ENCODE results near the gene STX18.
A peak's percentile ranks its signal among the peaks of the same experiment; 100 is the strongest.
"Not testable (repeated sequence)": the region's sequence is repeated elsewhere in the genome, so short reads cannot be mapped to it uniquely, and the experiment has no call there.

The STX18 gene

DNA sequence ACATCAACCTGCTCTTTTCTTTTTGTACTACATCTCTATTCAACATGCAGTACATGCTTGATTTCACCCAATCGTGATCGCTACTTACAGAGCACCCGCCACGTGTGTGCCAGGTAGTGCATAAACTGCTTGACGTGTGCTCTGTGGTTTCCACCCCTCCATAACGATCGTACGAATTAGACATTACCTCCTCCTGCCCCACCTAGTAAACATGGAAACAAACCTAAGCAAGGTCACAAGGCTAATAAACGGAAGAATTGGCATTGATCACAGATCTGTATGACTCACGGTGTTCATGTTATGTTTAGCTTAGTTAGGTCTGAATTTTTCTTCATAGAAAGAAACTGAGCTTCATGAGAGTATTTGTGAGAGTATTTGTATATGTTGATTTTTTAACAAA is 64.1 kb downstream of the STX18 start:
- DNase-seq, result no peak

DNA sequence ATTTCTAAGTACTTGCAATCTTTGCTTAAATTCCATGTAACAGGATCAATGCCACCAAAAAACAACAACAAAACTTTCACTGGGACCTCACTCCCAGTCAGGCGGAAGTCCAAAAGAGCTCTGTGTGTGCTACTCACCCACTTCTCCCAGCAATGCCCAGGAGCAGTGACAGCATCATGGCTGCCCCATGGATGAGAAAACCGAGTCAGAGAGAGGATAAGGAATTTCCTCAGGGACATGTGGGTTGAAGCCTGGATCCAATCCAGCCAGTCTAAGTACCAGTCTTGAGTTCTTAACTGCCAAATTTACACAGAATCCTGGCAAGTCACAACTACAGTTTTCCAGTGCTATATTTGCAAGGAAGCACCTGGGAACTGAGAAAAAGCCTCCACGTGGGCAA is 64.5 kb downstream of the STX18 start:
- DNase-seq, result no peak

DNA sequence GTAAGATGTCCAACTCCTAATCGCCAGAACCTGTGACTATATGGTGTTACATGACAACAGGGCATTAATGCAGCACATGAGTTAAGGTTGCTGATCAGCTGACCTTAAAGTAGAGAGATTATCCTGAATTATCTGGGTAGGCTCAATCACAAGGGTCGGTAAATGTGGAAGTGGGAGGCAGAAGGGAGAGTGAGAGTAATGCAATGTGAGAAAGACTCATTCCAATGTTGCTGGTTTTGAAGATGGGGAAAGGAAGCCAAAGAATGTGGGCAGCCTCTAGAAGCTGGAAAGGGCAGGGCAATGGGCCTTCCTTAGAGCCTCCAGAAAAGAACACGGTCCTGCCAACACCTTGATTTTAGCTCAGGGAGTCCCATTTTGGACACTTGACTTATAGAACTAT is 67.4 kb downstream of the STX18 start:
- no peak for DNase-seq

GRCh38 chr4:4472344-4472958 is 69.4 kb downstream of the STX18 start:
- DNase-seq, result no peak

GRCh38 chr4:4471195-4471594 is 70.7 kb downstream of the STX18 start:
- DNase-seq, result no peak

DNA sequence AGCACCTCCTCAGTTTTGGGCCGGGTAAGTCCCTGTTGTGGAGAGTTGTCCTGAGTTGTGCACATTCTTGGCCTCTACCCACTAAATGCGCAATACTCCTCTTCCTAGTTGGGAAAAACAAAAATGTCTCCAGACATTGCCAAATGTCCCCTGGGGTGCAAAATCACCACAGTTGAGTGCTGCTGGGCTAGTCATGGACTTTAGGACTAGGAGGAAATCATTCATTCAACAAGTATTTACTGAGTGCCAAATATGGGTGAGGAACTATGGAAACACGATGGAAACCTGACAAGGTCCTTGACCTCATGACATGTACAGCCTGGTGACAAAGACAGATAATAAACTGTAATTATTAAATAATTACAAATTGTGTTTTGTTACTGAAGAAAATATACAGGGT is 71.6 kb downstream of the STX18 start:
- no peak for DNase-seq

DNA sequence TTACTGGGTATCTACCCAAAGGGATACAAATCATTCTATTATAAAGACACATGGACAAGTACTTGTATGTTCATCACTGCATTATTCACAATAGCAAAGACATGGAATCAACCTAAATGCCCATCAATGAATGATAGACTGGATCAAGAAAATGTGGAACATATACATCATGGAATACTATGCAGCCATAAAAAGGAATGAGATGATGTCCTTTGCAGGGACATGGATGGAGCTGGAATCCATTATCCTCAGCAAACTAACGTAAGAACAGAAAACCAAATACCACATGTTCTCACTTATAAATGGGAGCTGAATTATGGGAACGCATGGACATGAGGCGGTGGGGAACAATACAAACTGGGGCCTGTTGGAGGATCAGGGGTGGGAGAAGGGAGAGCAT is 76.6 kb downstream of the STX18 start:
- DNase-seq, result not testable (repeated sequence)

DNA sequence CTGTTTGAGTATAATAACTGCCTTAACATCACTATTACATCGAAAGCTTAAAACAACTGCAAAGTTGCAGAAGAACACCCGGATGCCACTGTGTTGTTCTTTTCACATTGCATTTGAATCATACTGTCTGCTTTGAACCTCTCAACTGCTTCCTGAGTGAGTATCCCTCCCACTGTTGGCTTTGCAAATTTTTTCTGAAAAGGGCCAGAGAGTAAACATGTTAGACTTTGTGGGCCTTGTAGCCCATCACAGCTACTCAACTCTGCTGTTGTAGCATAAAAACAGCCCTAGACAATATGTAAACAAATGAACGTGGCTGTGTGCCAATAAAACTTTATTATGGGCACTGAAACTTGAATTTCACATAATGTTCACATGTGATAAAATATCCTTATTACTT is 78.9 kb downstream of the STX18 start:
- DNase-seq, result no peak

- peak in 1 of 2 experiments; percentile 29 for DNase-seq
These were observed 80.0 kb downstream of the STX18 start for GRCh38 chr4:4461850-4462249.

- no peak for DNase-seq
These were observed 80.7 kb downstream of the STX18 start for GRCh38 chr4:4461178-4461577.

- no peak for DNase-seq
These were observed 81.1 kb downstream of the STX18 start for GRCh38 chr4:4460759-4461158.

- no peak for DNase-seq
These were observed 82.7 kb downstream of the STX18 start for GRCh38 chr4:4459181-4459580.

GRCh38 chr4:4457803-4458553 is 83.9 kb downstream of the STX18 start:
- no peak for DNase-seq

DNA sequence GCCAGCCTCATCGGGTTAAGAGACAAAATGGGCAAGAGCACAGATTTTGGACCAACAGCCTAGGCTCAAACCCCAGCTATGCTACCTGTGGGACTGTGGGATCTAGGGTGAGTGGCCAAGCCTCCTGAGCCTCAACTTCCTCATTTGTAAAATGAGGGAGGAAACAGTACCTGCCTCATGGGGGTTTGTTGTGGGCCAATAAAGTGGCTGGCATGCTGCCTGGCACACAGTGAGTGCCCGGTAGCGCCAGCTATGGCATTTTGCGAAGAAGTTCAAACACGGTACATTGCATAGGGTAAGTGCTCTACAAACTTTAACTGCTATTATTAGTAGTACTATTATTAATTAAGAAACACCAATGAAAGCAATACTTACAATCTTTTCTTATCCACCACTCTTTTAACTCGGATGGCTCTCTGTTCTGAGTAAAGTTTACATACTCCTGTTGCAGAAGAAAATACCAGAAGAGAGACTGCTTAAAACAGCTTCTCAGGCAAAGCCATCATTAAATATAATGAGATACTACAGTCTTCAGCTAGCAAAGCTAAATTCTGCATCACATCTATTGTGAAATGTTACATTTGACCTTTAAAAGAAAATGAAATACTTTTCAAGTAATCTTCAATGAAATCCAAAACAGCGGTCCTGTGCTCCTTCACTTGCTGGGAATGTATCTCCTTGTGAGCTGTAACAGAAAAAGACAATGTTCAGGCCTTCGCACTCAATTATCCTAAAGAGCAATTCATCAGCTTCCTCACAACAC is 84.9 kb downstream of the STX18 start:
- DNase-seq, result no peak

GRCh38 chr4:4456351-4456750 is 85.5 kb downstream of the STX18 start:
- no peak for DNase-seq

GRCh38 chr4:4455210-4455865 is 86.5 kb downstream of the STX18 start:
- DNase-seq, result no peak

DNA sequence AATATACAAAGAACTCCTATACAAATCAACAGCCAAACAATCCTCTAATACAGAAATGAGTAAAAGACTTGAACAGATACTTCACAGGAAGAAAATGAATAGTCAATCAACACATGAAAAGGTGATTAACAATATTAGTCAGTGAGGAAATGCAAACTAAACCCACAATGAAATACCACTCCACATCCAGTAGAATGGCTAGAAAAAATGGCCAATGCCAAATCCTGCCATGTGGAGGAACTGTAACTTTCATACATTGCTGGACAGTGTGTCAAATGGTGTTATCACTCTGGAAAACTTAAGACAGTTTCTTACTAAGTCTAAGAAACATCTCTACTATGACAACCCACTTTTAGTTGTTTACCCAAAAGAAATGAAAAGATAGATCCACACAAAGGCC is 95.4 kb downstream of the STX18 start:
- DNase-seq, result no peak

DNA sequence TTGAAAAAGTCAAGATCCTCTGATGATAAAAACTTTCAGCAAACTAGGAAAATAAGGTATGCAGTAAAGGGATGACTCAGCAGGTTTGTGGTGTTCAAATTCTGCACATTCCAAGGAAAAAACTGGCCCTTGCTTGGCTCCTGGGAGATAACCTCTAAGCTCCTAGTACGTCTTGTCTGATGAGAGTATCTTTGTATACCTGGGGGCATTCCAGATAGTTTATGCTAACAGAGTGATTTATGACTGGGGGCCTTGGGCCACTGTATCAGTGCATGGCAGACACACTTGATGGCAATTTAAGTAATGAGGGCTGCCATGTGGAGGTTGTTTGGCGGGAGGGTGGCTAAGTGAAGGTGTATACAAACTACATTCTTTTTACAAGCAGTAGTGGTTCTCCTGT is 98.0 kb downstream of the STX18 start:
- DNase-seq, result no peak

DNA sequence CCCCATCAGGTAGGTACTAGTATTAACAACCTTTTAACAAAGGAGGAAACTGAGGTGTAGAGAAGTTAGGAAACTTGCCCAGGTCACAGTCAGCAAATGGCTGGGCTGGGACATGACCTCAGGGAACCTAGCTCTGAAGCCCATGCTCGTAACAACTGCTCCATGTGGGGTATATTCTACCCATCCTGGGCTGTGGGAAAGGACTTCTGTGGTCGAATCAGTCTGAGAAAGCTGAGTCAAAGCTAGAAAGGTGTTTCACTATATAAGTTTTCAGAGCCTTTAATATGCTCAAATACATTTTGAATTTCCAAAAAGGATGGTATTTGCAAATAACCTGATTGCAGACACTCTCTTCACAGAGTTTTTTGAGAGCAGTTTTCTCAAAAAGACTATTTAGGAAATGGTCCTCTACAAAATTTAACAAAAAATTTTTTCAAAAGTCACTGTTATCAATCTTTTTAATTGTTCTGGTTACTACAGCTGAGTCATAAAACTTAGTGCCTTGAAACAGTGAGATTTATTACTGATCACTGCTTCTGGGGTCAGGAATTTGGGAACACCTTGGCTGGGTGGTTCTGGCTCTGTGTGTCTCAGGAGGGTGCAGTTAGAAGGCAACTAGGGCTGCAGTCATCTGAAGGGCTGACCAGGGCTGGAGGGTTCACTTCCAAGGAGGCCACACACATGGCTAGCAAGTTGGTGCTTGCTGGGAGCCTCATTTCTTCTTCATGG is 101.4 kb downstream of the STX18 start:
- DNase-seq, result no peak

DNA sequence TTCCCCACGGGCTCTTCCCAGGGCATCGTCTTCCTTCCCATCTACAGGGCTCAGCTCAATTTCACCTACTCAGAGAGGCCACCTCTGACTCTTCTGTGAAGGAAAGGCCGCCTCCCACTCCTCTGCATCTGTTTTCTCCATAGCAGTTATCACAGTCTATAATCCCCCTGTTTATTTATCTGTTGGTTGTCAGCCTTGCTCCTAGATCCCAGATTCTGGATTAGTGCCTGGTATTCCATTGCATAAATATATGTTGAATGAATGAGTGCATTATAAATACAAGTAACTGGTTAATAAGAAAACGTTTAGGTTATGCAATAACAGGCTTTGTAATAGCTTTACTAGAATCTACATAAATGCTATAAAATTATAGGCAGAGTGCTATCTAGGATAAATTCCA is 102.1 kb downstream of the STX18 start:
- DNase-seq, result no peak

- no peak for DNase-seq
These were observed 103.0 kb downstream of the STX18 start for GRCh38 chr4:4438891-4439290.

DNA sequence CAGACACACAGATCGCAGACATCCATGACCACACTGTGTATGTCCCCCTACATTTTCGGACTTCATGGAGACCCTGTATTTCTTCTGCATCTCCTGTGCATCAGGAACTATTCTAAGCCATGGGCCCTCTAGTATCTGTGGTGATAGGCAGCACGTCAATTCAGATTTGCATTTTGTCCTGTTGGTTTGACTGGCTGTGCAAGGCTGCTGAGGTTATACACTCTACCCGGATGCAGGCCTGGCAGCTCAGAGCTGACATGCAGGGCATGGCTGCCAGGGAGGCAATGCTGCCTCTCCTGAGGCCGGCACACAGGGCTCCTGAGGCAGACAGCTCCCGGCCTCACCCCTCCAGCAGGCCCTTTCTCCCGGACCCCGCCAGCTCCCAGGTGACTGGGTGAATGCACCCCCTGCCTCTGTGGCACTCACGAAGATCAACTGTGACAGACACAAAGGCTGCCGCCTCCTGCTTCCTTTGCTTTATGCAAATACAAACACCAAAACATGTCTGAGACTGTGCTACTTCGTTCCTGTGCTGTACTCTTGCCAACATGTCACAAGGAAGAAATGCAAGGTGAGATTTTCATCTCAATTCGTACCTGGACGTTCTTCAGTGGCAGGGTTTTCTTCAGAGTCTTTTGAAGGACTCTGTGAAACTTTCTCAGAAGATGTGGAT is 103.9 kb downstream of the STX18 start:
- DNase-seq, result no peak
